Sigmoid colon (tissue), 7 donors: ENCODE results near the gene TRIM47. TPM values are rescaled to one million over a fixed set of nuclear protein-coding genes. Genes with fewer than 3 reads are reported as not detected.

Experiments
- DNase-seq: peaks from one replicate; pipeline ENCODE4 v3.0.0-alpha.2; 2019
- H3K27ac ChIP-seq, 4 donors: fragments of 200-600 bp; sonication (generic); one replicate each; pipeline ENCODE4 v1.5.1; 2016 to 2019; ENCODE audit warnings: mild to moderate bottlenecking in 1 of 4
- H3K27me3 ChIP-seq, 3 donors: fragments of 200-600 bp; sonication (generic); one replicate each; pipeline ENCODE4 v1.5.1; 2019; ENCODE audit warnings: mild to moderate bottlenecking in 1 of 3
- H3K36me3 ChIP-seq, 4 donors: fragments of 200-600 bp; sonication (generic); one replicate each; pipeline ENCODE4 v1.5.1; 2016 to 2019
- H3K4me1 ChIP-seq, 4 donors: fragments of 200-600 bp; sonication (generic); one replicate each; pipeline ENCODE4 v1.5.1; 2017 to 2019
- H3K4me3 ChIP-seq, 4 donors: fragments of 200-600 bp; sonication (generic); one replicate each; pipeline ENCODE4 v1.5.1; 2017 to 2019; ENCODE audit warnings: mild to moderate bottlenecking in 2 of 4, moderate library complexity in 1 of 4
- H3K9me3 ChIP-seq, 4 donors: fragments of 200-600 bp in 3 of 4; sonication (generic) in 3 of 4; one replicate each; pipeline versions ENCODE4 v1.5.1 to v1.6.1; 2013 to 2019
- CTCF ChIP-seq, 4 experiments: fragments of 450-650 bp in 3 of 4; fragments of 200-600 bp in 1 of 4; IDR thresholded peaks; one replicate each; pipeline ENCODE4 v1.5.1; 2016 to 2019; ENCODE audit warnings: antibody characterized with exemption in 4 of 4, mild to moderate bottlenecking in 3 of 4, moderate library complexity in 2 of 4
- EP300 ChIP-seq, 4 donors: sonication (generic); formaldehyde crosslinking; IDR thresholded peaks; one replicate each; pipeline ENCODE4 v1.6.1; 2017; ENCODE audit warnings: antibody characterized with exemption in 4 of 4
- POLR2A ChIP-seq, 2 donors: fragments of 450-650 bp; IDR thresholded peaks; one replicate each; pipeline ENCODE4 v1.6.1; 2016; ENCODE audit warnings: antibody characterized with exemption in 2 of 2, mild to moderate bottlenecking in 2 of 2, moderate library complexity in 2 of 2
- POLR2AphosphoS5 ChIP-seq, 4 donors: sonication (generic); formaldehyde crosslinking; IDR thresholded peaks; one replicate each; pipeline ENCODE4 v1.6.1; 2017; ENCODE audit warnings: antibody characterized with exemption in 4 of 4
- WGBS, 2 donors: extraction: QIAGEN DNeasy Blood & Tissue Kit; methylation state at CpG; one replicate each; pipeline ENCODE4 v1.1.7; 2013; 5-methylcytosine and 5-hydroxymethylcytosine counted together
- intact Hi-C: fragments of 100-400 bp; cut with DNase I; formaldehyde crosslinking; loops from one replicate; pipeline ENCODE4 v1.15.1; 2023
- polyA plus RNA-seq, 3 donors: library from polyadenylated mRNA; stranded (reverse); fragments of 200-250 nt; gene quantifications; one replicate each; pipeline ENCODE4 v1.2.3, GENCODE V29; 2013
- total RNA-seq, 4 donors: library from RNA; depleted of rRNA; stranded (reverse); fragments of >200 nt; gene quantifications; one replicate each; pipeline ENCODE4 v1.1.0, GENCODE V29; 2016
- donor health status: healthy with polysubstance abuse.
- donor health status: Bipolar disorder and iron deficiency.
- donor health status: healthy.

Gene TRIM47
- total and polyA plus RNA-seq, 7 donors, result 27.8 to 41.0 (median 39.0) TPM

GRCh38 chr17:75885431-75885830, 7.0 kb upstream of the TRIM47 start:
- Histone ChIP-seq H3K4me1 (no peaks in the 10 kb centered on the region), H3K36me3 (peaks cover 0 to 31% (median 5%) of the 10 kb centered on the region in 4 donors), H3K27me3 (no peaks in the 10 kb centered on the region), H3K27ac (no peak overlapping the region), H3K4me3 (no peak overlapping the region), H3K9me3 (no peaks in the 10 kb centered on the region)
- DNase-seq, result no peak
- 67 to 70% methylated on average over 8 of the region's 8 CpGs for WGBS, 2 donors
- intact Hi-C loops, result no loop called here
- TF ChIP-seq POLR2AphosphoS5 (IDR thresholded peaks at IDR 0.05) (no peak), CTCF (IDR thresholded peaks at IDR 0.05) (no peak), POLR2A (IDR thresholded peaks at IDR 0.05) (no peak), EP300 (IDR thresholded peaks at IDR 0.05) (no peak)

- intact Hi-C loops, result no loop called here
- peaks cover 0 to under 1% (median 0%) of the 10 kb centered on the region in 4 donors for H3K36me3 ChIP-seq
- no peak for DNase-seq
- no peak overlapping the region for H3K27ac ChIP-seq
- H3K27me3 ChIP-seq, result no peaks in the 10 kb centered on the region
- H3K4me1 ChIP-seq, result peaks cover 0 to 9% (median 5%) of the 10 kb centered on the region in 4 donors
- 85 to 90% methylated on average over 15 of the region's 15 CpGs for WGBS, 2 donors
- H3K4me3 ChIP-seq, result no peak overlapping the region
- no peaks in the 10 kb centered on the region for H3K9me3 ChIP-seq
- TF ChIP-seq CTCF (IDR thresholded peaks at IDR 0.05), result no peak
- no peak for TF ChIP-seq EP300 (IDR thresholded peaks at IDR 0.05)
- TF ChIP-seq POLR2AphosphoS5 (IDR thresholded peaks at IDR 0.05), result no peak
- no peak for TF ChIP-seq POLR2A (IDR thresholded peaks at IDR 0.05)
Observed at GRCh38 chr17:75881678-75882454, 3.5 kb upstream of the TRIM47 start.

- Histone ChIP-seq H3K4me3 (no peak overlapping the region), H3K4me1 (peaks cover 0 to 25% (median 21%) of the 10 kb centered on the region in 4 donors), H3K36me3 (peaks cover 0 to 4% (median 0%) of the 10 kb centered on the region in 4 donors), H3K27ac (no peak overlapping the region), H3K9me3 (no peaks in the 10 kb centered on the region), H3K27me3 (no peaks in the 10 kb centered on the region)
- 79 to 83% methylated on average over 7 of the region's 7 CpGs for WGBS, 2 donors
- TF ChIP-seq POLR2AphosphoS5 (IDR thresholded peaks at IDR 0.05), result no peak
- no peak for TF ChIP-seq CTCF (IDR thresholded peaks at IDR 0.05)
- no peak for TF ChIP-seq EP300 (IDR thresholded peaks at IDR 0.05)
- TF ChIP-seq POLR2A (IDR thresholded peaks at IDR 0.05), result no peak
- intact Hi-C loops, result no loop called here
- no peak for DNase-seq
Observed at GRCh38 chr17:75880266-75880665, 1.9 kb upstream of the TRIM47 start.

GRCh38 chr17:75877752-75878173, 618 bp downstream of the TRIM47 start:
- H3K4me3 ChIP-seq, result peak overlapping the region; percentile 62 to 92 (median 80)
- H3K36me3 ChIP-seq, result peaks cover 0 to 19% (median 12%) of the 10 kb centered on the region in 4 donors
- H3K9me3 ChIP-seq, result no peaks in the 10 kb centered on the region
- H3K27ac ChIP-seq, result peak overlapping the region; percentile 95 to 98 (median 97)
- 0 to 1% methylated on average over 56 of the region's 56 CpGs for WGBS, 2 donors
- peaks cover 5 to 50% (median 46%) of the 10 kb centered on the region in 4 donors for H3K4me1 ChIP-seq
- no peaks in the 10 kb centered on the region for H3K27me3 ChIP-seq
- DNase-seq, result peak; percentile 88
- TF ChIP-seq CTCF (IDR thresholded peaks at IDR 0.05) (peak; percentile 29 to 60 (median 44)), EP300 (IDR thresholded peaks at IDR 0.05) (no peak), POLR2A (IDR thresholded peaks at IDR 0.05) (no peak), POLR2AphosphoS5 (IDR thresholded peaks at IDR 0.05) (no peak)
- intact Hi-C loops, result loop anchor here (1.0 to 5.0 kb wide), 3 partner anchors 19 to 95 kb away; partner anchors contain the start of genes TRIM65, UNK and WBP2
